ENCODE results near the gene CDYL.
"Not testable (repeated sequence)": the region's sequence is repeated elsewhere in the genome, so short reads cannot be mapped to it uniquely, and the experiment has no call there.

Gene CDYL

GRCh38 chr6:5004373-5005037 lies 228.3 kb downstream of the CDYL start:
- DNase-seq (ENCODE audit: low read depth): no peak

DNA sequence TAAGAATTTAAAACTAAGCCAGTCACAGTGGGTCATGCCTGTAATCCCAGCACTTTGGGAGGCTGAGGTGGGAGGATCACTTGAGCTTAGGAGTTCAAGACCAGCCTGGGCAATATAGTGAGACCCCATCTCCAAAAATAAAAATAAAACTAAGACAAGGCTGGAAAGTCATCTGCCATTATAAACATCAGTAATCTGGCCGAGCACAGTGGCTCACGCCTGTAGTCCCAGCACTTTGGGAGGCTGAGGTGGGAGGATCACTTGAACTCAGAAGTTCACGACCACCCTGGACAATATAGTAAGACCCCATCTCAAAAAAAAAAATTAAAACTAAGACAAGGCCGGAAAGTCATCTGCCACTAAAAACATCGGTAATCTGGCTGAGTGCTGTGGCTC lies 228.8 kb downstream of the CDYL start:
- DNase-seq (ENCODE audit: low read depth): not testable (repeated sequence)

Measured in activated gamma-delta T cell treated with anti-CD3 and anti-CD28 coated beads, Interleukin-2, amount 50 U/mL, for 16 hours (primary cell).